Vagina (tissue), 2 donors: Measurements from ENCODE around the gene IDUA. TPM values are rescaled to one million over a fixed set of nuclear protein-coding genes. Genes with fewer than 3 reads are reported as not detected.

ENCODE experiments used
- DNase-seq, 2 donors: peaks; one replicate each; pipeline ENCODE4 v3.0.0-alpha.2; 2017; ENCODE audit errors: extremely low spot score in 2 of 2
- H3K27ac ChIP-seq: fragments of 200-600 bp; sonication (generic); one replicate; pipeline ENCODE4 v1.5.1; 2019
- H3K27me3 ChIP-seq: fragments of 200-600 bp; sonication (generic); one replicate; pipeline ENCODE4 v1.5.1; 2019
- H3K36me3 ChIP-seq, 2 donors: fragments of 200-600 bp; sonication (generic); one replicate each; pipeline ENCODE4 v1.5.1; 2017 to 2019
- H3K4me1 ChIP-seq: fragments of 200-600 bp; sonication (generic); one replicate; pipeline ENCODE4 v1.5.1; 2019
- H3K4me3 ChIP-seq, 2 donors: fragments of 200-600 bp; sonication (generic); 1 replicate in 1 of 2; 2 replicates in 1 of 2; pipeline ENCODE4 v1.5.1; 2016 to 2019
- H3K9me3 ChIP-seq: fragments of 200-600 bp; sonication (generic); one replicate; pipeline ENCODE4 v1.5.1; 2019
- CTCF ChIP-seq, 3 experiments: fragments of 450-650 bp in 2 of 3; fragments of 200-600 bp in 1 of 3; sonication (generic) in 1 of 3; IDR thresholded peaks; one replicate each; pipeline ENCODE4 v1.5.1; 2017 to 2019; ENCODE audit warnings: antibody characterized with exemption in 3 of 3, mild to moderate bottlenecking in 2 of 3, moderate library complexity in 2 of 3
- POLR2A ChIP-seq, 2 donors: fragments of 450-650 bp; IDR thresholded peaks; one replicate each; pipeline ENCODE4 v1.6.1; 2017; ENCODE audit warnings: antibody characterized with exemption in 2 of 2, mild to moderate bottlenecking in 2 of 2, moderate library complexity in 2 of 2
- POLR2AphosphoS5 ChIP-seq, 2 donors: sonication (generic); formaldehyde crosslinking; IDR thresholded peaks; one replicate each; pipeline ENCODE4 v1.9.0; 2017; ENCODE audit warnings: antibody characterized with exemption in 2 of 2, mild to moderate bottlenecking in 2 of 2, low read depth in 1 of 2; ENCODE audit not compliant: insufficient read depth in 1 of 2
- intact Hi-C: fragments of 100-400 bp; cut with DNase I; formaldehyde crosslinking; loops from one replicate; pipeline ENCODE4 v1.15.1; 2023
- total RNA-seq: library from RNA; depleted of rRNA; stranded (reverse); fragments of >200 nt; gene quantifications from one replicate; pipeline ENCODE4 v1.2.3, GENCODE V29; 2016

Gene IDUA
- total RNA-seq, 1 donor from 2014 or later = 28.0 TPM

GRCh38 chr4:1023075-1023640 lies 36.3 kb downstream of the IDUA start:
- no peak overlapping the region for H3K4me3 ChIP-seq
- no peak for DNase-seq
- intact Hi-C loops = no loop called here
- TF ChIP-seq POLR2A (IDR thresholded peaks at IDR 0.05) (no peak), POLR2AphosphoS5 (IDR thresholded peaks at IDR 0.05; ENCODE audit: insufficient read depth in 1 of 2, low read depth in 1 of 2) (no peak), CTCF (IDR thresholded peaks at IDR 0.05) (no peak)
- H3K9me3 ChIP-seq = no peaks in the 10 kb centered on the region
- no peaks in the 10 kb centered on the region for H3K27me3 ChIP-seq
- H3K36me3 ChIP-seq = peaks cover 0 to 8% of the 10 kb centered on the region in 2 donors
- no peaks in the 10 kb centered on the region for H3K4me1 ChIP-seq
- no peak overlapping the region for H3K27ac ChIP-seq

DNA sequence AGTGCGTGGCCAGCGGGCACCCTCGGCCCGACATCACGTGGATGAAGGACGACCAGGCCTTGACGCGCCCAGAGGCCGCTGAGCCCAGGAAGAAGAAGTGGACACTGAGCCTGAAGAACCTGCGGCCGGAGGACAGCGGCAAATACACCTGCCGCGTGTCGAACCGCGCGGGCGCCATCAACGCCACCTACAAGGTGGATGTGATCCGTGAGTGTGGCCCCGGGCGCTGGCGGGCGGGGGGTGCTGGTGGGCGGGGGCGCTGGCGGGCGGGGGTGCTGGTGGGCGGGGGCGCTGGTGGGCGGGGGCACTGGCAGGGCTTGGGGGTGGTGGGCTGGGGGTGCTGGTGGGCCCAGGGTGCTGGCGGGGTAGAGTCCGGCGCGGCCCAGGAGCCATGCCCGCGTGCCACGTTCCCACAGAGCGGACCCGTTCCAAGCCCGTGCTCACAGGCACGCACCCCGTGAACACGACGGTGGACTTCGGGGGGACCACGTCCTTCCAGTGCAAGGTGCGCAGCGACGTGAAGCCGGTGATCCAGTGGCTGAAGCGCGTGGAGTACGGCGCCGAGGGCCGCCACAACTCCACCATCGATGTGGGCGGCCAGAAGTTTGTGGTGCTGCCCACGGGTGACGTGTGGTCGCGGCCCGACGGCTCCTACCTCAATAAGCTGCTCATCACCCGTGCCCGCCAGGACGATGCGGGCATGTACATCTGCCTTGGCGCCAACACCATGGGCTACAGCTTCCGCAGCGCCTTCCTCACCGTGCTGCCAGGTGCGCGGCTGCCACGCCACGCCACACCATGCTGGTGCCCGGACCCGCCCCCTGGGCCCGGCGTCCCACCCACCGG lies 37.3 kb downstream of the IDUA start:
- no peak overlapping the region for H3K27ac ChIP-seq
- no peak for TF ChIP-seq POLR2A (IDR thresholded peaks at IDR 0.05)
- intact Hi-C loops = no loop called here
- H3K4me3 ChIP-seq = no peak overlapping the region
- H3K4me1 ChIP-seq = no peaks in the 10 kb centered on the region
- H3K36me3 ChIP-seq = peaks cover 0 to 8% of the 10 kb centered on the region in 2 donors
- no peaks in the 10 kb centered on the region for H3K27me3 ChIP-seq
- DNase-seq = no peak
- H3K9me3 ChIP-seq = no peaks in the 10 kb centered on the region

- intact Hi-C loops = no loop called here
- Histone ChIP-seq H3K27me3 (no peaks in the 10 kb centered on the region), H3K4me1 (no peaks in the 10 kb centered on the region), H3K27ac (no peak overlapping the region), H3K9me3 (no peaks in the 10 kb centered on the region), H3K4me3 (no peak overlapping the region), H3K36me3 (peaks cover 0 to 8% of the 10 kb centered on the region in 2 donors)
- TF ChIP-seq CTCF (IDR thresholded peaks at IDR 0.05) = no peak
- TF ChIP-seq POLR2AphosphoS5 (IDR thresholded peaks at IDR 0.05; ENCODE audit: insufficient read depth in 1 of 2, low read depth in 1 of 2) = no peak
- TF ChIP-seq POLR2A (IDR thresholded peaks at IDR 0.05) = no peak
- DNase-seq = no peak
Measured at GRCh38 chr4:1024882-1025545, 38.2 kb downstream of the IDUA start.

DNA sequence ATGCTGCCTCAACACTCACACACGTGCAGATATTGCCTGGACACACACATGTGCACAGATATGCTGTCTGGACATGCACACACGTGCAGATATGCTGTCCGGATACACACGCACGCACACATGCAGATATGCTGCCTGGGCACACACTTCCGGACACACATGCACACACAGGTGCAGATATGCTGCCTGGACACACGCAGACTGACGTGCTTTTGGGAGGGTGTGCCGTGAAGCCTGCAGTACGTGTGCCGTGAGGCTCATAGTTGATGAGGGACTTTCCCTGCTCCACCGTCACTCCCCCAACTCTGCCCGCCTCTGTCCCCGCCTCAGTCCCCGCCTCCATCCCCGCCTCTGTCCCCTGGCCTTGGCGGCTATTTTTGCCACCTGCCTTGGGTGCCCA lies 39.3 kb downstream of the IDUA start:
- Histone ChIP-seq H3K27me3 (no peaks in the 10 kb centered on the region), H3K27ac (no peak overlapping the region), H3K9me3 (no peaks in the 10 kb centered on the region), H3K4me3 (no peak overlapping the region), H3K36me3 (peaks cover 0 to 8% of the 10 kb centered on the region in 2 donors), H3K4me1 (no peaks in the 10 kb centered on the region)
- TF ChIP-seq POLR2A (IDR thresholded peaks at IDR 0.05) (no peak), CTCF (IDR thresholded peaks at IDR 0.05) (no peak), POLR2AphosphoS5 (IDR thresholded peaks at IDR 0.05; ENCODE audit: insufficient read depth in 1 of 2, low read depth in 1 of 2) (no peak)
- intact Hi-C loops = no loop called here
- DNase-seq = no peak

DNA sequence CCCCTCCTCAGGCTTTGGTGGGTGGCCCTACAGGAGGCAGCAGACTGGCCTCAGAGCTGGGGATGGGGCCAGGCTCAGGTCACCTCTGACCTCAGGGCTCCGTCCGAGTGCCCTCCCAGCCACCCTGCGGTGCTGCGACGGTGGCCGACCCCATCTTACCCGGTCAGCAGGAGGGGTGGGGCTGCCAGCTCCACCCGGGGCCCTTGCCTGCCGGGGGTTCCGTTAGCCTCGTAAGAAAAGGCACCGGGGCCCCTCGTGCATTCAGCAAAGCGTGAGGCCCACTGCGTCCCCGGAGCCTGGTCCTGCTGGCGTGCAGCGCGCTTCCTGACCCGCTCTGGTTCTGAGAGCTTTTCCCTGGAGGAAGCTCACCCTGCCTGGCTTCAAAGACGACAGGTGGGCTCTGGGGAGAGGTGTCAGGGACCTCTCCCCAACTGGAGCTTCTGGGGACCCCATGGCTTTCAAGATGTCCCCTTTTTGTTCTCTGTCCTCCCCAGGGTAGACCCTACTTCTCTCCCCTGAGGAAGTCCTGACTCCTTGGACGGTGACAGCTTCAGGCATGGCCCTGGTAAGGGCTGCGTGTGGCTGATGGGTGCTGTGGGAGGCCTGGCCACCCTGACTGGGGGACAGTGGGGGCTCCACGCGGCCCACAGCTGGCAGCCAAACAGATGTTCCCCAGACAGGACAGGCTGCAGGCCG lies 40.5 kb downstream of the IDUA start:
- H3K27me3 ChIP-seq = no peaks in the 10 kb centered on the region
- TF ChIP-seq POLR2A (IDR thresholded peaks at IDR 0.05) = no peak
- no peak for TF ChIP-seq CTCF (IDR thresholded peaks at IDR 0.05)
- no peak for TF ChIP-seq POLR2AphosphoS5 (IDR thresholded peaks at IDR 0.05; ENCODE audit: insufficient read depth in 1 of 2, low read depth in 1 of 2)
- no peaks in the 10 kb centered on the region for H3K4me1 ChIP-seq
- no peak overlapping the region for H3K27ac ChIP-seq
- DNase-seq = no peak
- no peaks in the 10 kb centered on the region for H3K9me3 ChIP-seq
- intact Hi-C loops = no loop called here
- H3K4me3 ChIP-seq = no peak overlapping the region
- peaks cover 0 to 8% of the 10 kb centered on the region in 2 donors for H3K36me3 ChIP-seq
